ENCODE measurements around the gene CD7.

Gene CD7

DNA sequence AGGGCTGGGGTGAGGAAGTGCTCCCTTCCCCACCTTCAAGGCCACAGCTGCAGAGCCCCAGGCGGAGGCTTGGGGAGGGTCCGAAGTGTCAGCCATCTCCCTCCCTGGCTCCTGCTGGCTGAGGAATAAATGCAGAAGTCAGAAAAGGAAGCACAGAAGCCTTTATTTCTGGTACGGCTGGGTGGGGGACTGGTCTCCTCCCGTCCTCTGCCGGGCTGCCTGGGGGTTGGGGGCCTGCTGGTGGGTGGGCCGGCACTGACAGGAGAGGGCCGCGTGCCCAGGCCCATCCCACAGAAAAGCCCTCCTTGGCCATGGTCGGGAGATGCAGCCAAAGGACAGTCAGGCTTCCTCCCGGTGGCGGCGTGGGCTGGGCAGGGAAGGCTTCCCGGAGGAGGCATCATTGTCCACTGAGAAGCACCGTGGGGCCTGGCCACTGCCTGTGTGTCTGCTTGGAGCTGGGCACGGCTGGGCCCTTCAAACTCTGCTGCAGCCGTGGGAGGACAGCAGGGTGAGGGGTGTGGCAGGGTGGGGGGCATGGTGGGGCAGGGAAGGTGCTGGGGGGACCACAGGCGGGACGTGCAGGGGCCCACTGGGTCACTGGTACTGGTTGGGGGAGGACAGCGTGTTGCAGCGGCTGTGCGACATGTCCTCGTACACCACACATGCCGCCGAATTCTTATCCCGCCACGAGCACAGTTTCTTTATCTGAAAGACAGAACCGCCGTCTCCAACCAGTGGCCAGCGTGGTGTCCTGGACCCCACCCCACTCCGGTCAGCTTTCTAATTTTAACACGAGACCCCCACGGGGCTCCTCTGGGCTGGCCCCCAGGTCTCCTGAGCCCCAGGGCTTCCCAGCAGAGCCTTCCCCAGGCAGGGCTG is 2.4 kb downstream of the CD7 start:
- Histone ChIP-seq H3K36me3 (no peaks in the 10 kb centered on the region), H3K9me3 (no peaks in the 10 kb centered on the region), H3K4me1 (peaks cover 0 to 10% (median 4%) of the 10 kb centered on the region in 4 donors), H3K27ac (no peak overlapping the region), H3K4me3 (no peak overlapping the region), H3K27me3 (peaks cover 0 to 62% of the 10 kb centered on the region in 2 donors)
- TF ChIP-seq, protein P1, sequence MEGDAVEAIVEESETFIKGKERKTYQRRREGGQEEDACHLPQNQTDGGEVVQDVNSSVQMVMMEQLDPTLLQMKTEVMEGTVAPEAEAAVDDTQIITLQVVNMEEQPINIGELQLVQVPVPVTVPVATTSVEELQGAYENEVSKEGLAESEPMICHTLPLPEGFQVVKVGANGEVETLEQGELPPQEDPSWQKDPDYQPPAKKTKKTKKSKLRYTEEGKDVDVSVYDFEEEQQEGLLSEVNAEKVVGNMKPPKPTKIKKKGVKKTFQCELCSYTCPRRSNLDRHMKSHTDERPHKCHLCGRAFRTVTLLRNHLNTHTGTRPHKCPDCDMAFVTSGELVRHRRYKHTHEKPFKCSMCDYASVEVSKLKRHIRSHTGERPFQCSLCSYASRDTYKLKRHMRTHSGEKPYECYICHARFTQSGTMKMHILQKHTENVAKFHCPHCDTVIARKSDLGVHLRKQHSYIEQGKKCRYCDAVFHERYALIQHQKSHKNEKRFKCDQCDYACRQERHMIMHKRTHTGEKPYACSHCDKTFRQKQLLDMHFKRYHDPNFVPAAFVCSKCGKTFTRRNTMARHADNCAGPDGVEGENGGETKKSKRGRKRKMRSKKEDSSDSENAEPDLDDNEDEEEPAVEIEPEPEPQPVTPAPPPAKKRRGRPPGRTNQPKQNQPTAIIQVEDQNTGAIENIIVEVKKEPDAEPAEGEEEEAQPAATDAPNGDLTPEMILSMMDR (IDR thresholded peaks at IDR 0.05) = no peak
- intact Hi-C loops (cut with DNase I; ENCODE audit: low total_unique reads) = no loop called here
- DNase-seq = no peak

DNA sequence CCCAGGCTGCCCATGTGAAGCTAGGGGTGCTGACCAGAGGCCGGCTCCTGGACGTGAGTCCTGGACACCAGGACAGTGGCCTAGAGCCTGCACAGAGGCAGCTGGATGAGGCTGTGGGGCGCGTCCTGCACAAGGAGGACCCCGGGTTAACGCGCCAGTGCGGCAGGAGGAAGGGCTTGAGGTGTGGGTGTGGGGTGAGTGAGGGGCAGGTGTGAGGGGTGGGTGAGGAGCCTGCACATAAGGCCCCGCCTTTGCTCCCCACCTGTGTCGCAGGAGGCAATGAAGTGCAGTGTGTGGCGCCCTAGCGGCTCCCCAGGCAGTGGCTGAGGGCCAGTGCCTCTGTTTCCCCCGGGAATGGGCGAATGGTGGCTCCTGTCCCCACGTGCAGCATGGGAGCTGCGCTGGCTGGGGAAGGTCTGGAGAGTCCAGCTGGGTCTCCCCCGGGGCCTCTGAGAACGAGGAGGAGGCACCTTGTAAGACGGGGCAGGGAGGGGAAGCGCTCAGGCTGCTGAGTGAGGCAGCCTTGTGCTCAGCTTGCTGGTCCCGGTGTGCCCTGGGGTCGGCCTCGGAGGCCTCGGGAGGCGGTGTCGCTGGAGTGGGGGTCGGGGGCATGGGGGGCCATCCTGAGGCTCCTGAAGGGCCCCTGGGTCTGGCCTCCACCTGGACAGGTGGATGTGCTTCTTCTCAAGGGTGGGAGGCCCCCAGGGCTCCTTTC is 3.2 kb downstream of the CD7 start:
- no peak overlapping the region for H3K4me3 ChIP-seq
- no peak for DNase-seq
- TF ChIP-seq, protein P1 (IDR thresholded peaks at IDR 0.05) = no peak
- no peaks in the 10 kb centered on the region for H3K9me3 ChIP-seq
- H3K27ac ChIP-seq = no peak overlapping the region
- H3K36me3 ChIP-seq = no peaks in the 10 kb centered on the region
- H3K27me3 ChIP-seq = peaks cover 0 to 67% of the 10 kb centered on the region in 2 donors
- H3K4me1 ChIP-seq = peaks cover 0 to 10% (median 4%) of the 10 kb centered on the region in 4 donors
- intact Hi-C loops (cut with DNase I; ENCODE audit: low total_unique reads) = no loop called here

DNA sequence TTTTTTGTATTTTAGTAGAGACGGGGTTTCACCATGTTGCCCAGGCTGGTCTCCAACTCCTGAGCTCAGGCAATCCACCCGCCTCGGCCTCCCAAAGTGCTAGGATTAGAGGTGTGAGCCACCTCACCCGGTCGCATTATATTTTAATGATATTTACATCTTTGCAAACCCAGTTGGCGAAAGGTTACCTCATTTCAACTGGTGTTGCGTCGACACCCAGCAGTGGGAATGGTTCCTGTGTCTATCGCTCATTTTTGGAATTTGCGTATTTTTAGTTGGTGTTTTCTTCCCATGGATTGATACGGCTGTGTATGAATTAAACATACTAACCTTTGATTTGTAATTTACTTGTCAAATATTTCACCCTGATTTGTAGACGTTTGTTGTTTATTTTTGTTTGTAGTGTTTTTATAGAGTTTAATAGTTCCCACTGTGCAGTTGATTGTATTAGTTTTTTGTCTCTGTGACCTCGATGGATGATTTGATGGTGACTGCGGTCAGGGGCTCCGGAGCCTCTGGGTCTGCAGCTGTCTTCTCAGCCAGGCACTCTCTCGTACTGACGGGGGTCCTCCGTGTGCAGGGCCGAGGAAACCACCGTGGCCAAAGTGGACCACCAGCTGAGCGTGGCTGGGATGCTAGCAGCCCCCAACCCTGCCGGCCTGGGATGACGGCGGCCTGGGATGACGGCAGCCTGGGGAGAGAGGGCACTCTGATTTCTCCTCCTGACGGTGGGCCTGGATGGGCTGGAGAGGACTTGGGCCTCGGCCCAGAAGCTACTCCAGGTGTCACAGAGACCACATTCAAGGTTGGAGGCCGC is 4.0 kb downstream of the CD7 start:
- DNase-seq = no peak
- no peaks in the 10 kb centered on the region for H3K9me3 ChIP-seq
- H3K4me1 ChIP-seq = peaks cover 0 to 10% (median 4%) of the 10 kb centered on the region in 4 donors
- intact Hi-C loops (cut with DNase I; ENCODE audit: low total_unique reads) = no loop called here
- no peak overlapping the region for H3K27ac ChIP-seq
- no peak overlapping the region for H3K4me3 ChIP-seq
- TF ChIP-seq, protein P1 (IDR thresholded peaks at IDR 0.05) = no peak
- peaks cover 0 to 74% of the 10 kb centered on the region in 2 donors for H3K27me3 ChIP-seq
- no peaks in the 10 kb centered on the region for H3K36me3 ChIP-seq

DNA sequence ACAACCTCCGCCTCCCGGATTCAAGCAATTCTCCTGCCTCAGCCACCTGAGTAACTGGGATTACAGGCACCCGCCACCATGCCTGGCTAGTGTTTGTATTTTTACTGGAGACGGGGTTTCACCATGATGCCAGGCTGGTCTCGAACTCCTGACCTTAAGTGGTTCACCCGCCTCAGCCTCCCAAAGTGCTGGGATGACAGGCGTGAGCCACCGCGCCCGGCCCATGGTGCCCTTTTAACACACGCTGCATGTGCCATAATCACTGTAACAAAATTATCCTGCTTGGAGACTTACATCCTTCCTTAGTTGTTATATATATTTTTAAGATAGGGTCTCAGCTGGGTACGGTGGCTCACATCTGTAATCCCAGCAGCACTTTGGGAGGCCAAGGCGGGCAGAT is 5.4 kb downstream of the CD7 start:
- no peak for DNase-seq
- peaks cover 0 to 10% (median 4%) of the 10 kb centered on the region in 4 donors for H3K4me1 ChIP-seq
- H3K9me3 ChIP-seq = no peaks in the 10 kb centered on the region
- intact Hi-C loops (cut with DNase I; ENCODE audit: low total_unique reads) = no loop called here
- TF ChIP-seq, protein P1 (IDR thresholded peaks at IDR 0.05) = no peak
- peaks cover 0 to 75% of the 10 kb centered on the region in 2 donors for H3K27me3 ChIP-seq
- H3K4me3 ChIP-seq = no peak overlapping the region
- no peaks in the 10 kb centered on the region for H3K36me3 ChIP-seq
- H3K27ac ChIP-seq = no peak overlapping the region

DNA sequence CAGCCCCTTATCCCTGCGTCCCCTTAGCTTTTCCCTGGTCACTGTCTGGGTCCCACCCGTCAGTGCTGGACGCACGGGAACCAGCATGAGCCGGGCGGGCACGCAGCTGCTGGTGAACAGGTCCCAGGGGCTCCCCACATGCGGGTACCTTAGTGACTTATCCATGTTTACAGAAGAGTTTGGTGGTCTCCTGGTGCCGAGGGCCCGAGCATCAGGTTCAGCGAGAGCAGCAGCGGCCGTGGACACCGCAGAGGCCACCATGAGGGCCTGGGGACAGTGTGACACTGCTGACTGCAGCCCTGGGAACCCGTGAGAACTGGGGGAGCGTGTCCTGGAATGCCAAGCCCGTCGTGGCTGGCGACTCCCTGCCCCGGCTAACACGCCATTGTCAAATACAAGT is 6.5 kb downstream of the CD7 start:
- peaks cover 0 to 64% of the 10 kb centered on the region in 2 donors for H3K27me3 ChIP-seq
- intact Hi-C loops (cut with DNase I; ENCODE audit: low total_unique reads) = no loop called here

More for the DNA sequence above, 6.5 kb downstream of the CD7 start:
- no peak overlapping the region for H3K4me3 ChIP-seq
- no peaks in the 10 kb centered on the region for H3K9me3 ChIP-seq
- TF ChIP-seq, protein P1 (IDR thresholded peaks at IDR 0.05) = no peak
- no peak for DNase-seq
- no peak overlapping the region for H3K27ac ChIP-seq
- peaks cover 0 to 7% (median 4%) of the 10 kb centered on the region in 4 donors for H3K4me1 ChIP-seq
- no peaks in the 10 kb centered on the region for H3K36me3 ChIP-seq
